Measurements from ENCODE around the gene CNTN1. TPM values are rescaled to one million over a fixed set of nuclear protein-coding genes. Genes with fewer than 3 reads are reported as not detected.

CNTN1 gene
- total and polyA plus RNA-seq, 9 donors = 21.8 to 123 (median 44.1) TPM

DNA sequence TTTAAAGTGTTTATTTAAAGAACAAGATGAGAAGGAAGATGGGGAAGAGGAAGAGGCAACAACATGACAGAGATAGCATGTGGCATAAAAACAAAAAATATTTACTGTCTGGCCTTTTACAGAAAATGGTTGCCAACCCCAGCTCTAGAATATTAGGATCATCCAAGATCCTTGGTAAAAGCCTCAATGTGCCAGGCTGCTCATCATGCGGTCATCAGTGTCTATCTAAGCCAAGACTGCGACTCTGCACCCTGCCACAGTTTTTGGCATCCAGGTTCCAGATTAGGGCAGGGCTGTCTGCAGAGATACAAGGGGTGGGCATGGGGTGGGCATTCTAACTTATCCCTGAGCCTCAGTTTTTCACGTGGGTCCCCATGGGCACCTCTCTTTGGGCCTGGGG, 46.9 kb upstream of the CNTN1 start:
- Histone ChIP-seq H3K4me3 (no peak overlapping the region), H3K36me3 (no peaks in the 10 kb centered on the region), H3K9me3 (no peaks in the 10 kb centered on the region), H3K4me1 (ENCODE audit: insufficient read depth) (peaks cover 2% of the 10 kb centered on the region), H3K27ac (no peak overlapping the region), H3K27me3 (no peaks in the 10 kb centered on the region)
- intact Hi-C loops (cut with DNase I) = no loop called here
- WGBS, 3 donors = 91 to 94% (median 91%) methylated on average over 3 of the region's 3 CpGs
- TF ChIP-seq, protein P1, sequence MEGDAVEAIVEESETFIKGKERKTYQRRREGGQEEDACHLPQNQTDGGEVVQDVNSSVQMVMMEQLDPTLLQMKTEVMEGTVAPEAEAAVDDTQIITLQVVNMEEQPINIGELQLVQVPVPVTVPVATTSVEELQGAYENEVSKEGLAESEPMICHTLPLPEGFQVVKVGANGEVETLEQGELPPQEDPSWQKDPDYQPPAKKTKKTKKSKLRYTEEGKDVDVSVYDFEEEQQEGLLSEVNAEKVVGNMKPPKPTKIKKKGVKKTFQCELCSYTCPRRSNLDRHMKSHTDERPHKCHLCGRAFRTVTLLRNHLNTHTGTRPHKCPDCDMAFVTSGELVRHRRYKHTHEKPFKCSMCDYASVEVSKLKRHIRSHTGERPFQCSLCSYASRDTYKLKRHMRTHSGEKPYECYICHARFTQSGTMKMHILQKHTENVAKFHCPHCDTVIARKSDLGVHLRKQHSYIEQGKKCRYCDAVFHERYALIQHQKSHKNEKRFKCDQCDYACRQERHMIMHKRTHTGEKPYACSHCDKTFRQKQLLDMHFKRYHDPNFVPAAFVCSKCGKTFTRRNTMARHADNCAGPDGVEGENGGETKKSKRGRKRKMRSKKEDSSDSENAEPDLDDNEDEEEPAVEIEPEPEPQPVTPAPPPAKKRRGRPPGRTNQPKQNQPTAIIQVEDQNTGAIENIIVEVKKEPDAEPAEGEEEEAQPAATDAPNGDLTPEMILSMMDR (IDR thresholded peaks at IDR 0.05) = no peak
- TF ChIP-seq EP300 (IDR thresholded peaks at IDR 0.05) (no peak), POLR2A (IDR thresholded peaks at IDR 0.05) (no peak)
- DNase-seq = no peak

DNA sequence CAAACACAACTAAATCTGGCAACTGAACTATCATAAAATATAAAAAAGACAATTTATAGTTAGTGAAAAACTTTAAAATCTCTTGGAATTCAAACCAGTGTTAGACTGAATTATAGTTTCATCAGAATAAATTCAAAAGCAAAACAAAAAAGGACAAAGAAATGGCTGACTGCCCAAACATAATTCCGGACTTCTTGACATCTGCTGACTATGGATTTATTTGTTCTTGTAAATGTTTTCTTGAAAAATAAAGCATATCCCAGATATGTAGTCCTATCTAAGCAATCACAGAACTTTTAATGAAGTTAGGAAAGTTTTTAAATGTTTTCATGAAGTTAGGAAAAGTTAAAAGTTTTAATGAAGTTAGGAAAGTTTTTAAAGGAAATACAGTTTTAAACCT, 45.8 kb upstream of the CNTN1 start:
- H3K9me3 ChIP-seq = peaks cover 0 to 3% of the 10 kb centered on the region in 2 donors
- no peak overlapping the region for H3K27ac ChIP-seq
- H3K27me3 ChIP-seq = no peaks in the 10 kb centered on the region
- no peak for TF ChIP-seq POLR2A (IDR thresholded peaks at IDR 0.05)
- TF ChIP-seq, protein P1 (IDR thresholded peaks at IDR 0.05) = no peak
- no peak for TF ChIP-seq EP300 (IDR thresholded peaks at IDR 0.05)
- 2 to 5% (median 3%) methylated on average over 1 of the region's 1 CpG for WGBS, 3 donors
- H3K36me3 ChIP-seq = no peaks in the 10 kb centered on the region
- intact Hi-C loops (cut with DNase I) = no loop called here
- H3K4me3 ChIP-seq = no peak overlapping the region
- peaks cover 2% of the 10 kb centered on the region for H3K4me1 ChIP-seq (ENCODE audit: insufficient read depth)
- DNase-seq = no peak

DNA sequence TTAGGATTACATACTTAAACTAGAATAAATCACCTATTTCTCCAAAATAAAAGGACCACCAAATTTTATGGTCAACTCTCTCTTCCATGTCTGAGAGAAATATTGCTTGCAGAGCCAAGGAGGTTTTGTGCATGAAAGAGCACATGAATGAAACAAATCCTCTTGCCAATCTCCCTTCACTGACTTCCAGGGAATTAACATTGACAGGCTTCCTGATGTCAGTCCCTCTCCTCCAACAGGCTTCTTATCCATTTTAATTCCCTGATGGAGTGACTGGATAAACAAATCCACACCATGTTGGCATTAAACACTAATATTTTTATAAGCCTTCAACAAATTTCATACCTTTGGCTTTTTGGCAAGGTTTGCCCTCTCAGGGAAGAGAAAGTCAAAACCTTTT, 45.3 kb upstream of the CNTN1 start:
- no peaks in the 10 kb centered on the region for H3K36me3 ChIP-seq
- intact Hi-C loops (cut with DNase I) = no loop called here
- no peak for DNase-seq
- no peak overlapping the region for H3K4me3 ChIP-seq
- H3K4me1 ChIP-seq (ENCODE audit: insufficient read depth) = peaks cover 2% of the 10 kb centered on the region
- H3K9me3 ChIP-seq = peaks cover 0 to 3% of the 10 kb centered on the region in 2 donors
- H3K27ac ChIP-seq = no peak overlapping the region
- H3K27me3 ChIP-seq = no peaks in the 10 kb centered on the region
- TF ChIP-seq, protein P1 (IDR thresholded peaks at IDR 0.05) = no peak
- TF ChIP-seq POLR2A (IDR thresholded peaks at IDR 0.05) (no peak), EP300 (IDR thresholded peaks at IDR 0.05) (no peak)

DNA sequence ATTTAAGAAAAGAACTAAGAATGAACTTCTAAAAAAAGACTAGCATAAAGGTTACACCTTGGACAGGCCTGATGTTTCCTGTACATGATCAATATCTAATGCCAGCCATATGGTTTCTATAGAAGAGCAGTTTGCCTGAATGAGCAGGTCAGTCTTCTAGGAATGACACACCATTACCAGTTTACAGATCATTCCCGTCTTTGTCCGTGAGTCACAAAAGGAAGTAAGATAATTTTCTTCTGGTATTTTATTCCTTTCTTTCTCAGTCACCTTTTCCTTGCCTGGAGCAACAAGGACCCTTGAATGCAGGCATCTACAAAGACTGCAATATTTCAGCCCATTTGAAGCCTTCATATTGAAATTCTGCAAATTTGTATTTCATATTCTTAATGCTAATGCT, 44.6 kb upstream of the CNTN1 start:
- 75 to 90% (median 88%) methylated on average over 2 of the region's 2 CpGs for WGBS, 3 donors

More for the DNA sequence above, 44.6 kb upstream of the CNTN1 start:
- H3K9me3 ChIP-seq = peaks cover 0 to 3% of the 10 kb centered on the region in 2 donors
- no peaks in the 10 kb centered on the region for H3K27me3 ChIP-seq
- TF ChIP-seq, protein P1 (IDR thresholded peaks at IDR 0.05) = no peak
- no peak for TF ChIP-seq POLR2A (IDR thresholded peaks at IDR 0.05)
- TF ChIP-seq EP300 (IDR thresholded peaks at IDR 0.05) = no peak
- H3K4me1 ChIP-seq (ENCODE audit: insufficient read depth) = peaks cover 2% of the 10 kb centered on the region
- H3K27ac ChIP-seq = no peak overlapping the region
- intact Hi-C loops (cut with DNase I) = no loop called here
- H3K36me3 ChIP-seq = no peaks in the 10 kb centered on the region
- no peak for DNase-seq
- H3K4me3 ChIP-seq = no peak overlapping the region

Measured in ovary (tissue), 9 donors.